Testis (tissue), 2 donors: ENCODE results near the gene CLCA4.

Source experiments
- POLR2A ChIP-seq: fragments of 450-650 bp; IDR thresholded peaks from one replicate; pipeline ENCODE4 v1.6.1; 2017; ENCODE audit warnings: antibody characterized with exemption, mild to moderate bottlenecking, moderate library complexity
- TF ChIP-seq, protein P1 (sequence below), 3 experiments: fragments of 450-650 bp in 2 of 3; fragments of 200-600 bp in 1 of 3; sonication (generic) in 1 of 3; IDR thresholded peaks; one replicate each; pipeline ENCODE4 v1.5.1; 2016 to 2019; ENCODE audit warnings: antibody characterized with exemption in 3 of 3, mild to moderate bottlenecking in 2 of 3, moderate library complexity in 1 of 3

DNA sequence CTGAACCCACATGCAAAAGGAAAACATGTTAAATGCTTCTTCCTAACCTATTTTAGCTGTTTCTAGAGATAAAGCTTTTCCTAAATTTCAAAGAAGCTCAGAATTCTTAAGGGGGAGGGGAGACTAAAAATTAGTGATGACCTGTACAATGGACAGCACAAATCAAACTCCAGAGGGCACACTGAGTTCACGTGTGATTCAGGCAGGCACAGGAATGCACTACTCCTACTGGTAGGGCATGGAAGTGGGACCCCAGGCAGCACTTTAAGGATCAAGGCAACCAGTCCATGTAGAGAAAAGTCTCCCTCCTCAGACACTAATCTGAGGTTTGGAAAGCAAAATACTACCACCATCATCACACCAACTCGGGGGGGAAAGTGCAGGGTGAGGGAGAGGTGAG is 31.3 kb upstream of the CLCA4 start:
- TF ChIP-seq, protein P1, sequence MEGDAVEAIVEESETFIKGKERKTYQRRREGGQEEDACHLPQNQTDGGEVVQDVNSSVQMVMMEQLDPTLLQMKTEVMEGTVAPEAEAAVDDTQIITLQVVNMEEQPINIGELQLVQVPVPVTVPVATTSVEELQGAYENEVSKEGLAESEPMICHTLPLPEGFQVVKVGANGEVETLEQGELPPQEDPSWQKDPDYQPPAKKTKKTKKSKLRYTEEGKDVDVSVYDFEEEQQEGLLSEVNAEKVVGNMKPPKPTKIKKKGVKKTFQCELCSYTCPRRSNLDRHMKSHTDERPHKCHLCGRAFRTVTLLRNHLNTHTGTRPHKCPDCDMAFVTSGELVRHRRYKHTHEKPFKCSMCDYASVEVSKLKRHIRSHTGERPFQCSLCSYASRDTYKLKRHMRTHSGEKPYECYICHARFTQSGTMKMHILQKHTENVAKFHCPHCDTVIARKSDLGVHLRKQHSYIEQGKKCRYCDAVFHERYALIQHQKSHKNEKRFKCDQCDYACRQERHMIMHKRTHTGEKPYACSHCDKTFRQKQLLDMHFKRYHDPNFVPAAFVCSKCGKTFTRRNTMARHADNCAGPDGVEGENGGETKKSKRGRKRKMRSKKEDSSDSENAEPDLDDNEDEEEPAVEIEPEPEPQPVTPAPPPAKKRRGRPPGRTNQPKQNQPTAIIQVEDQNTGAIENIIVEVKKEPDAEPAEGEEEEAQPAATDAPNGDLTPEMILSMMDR (IDR thresholded peaks at IDR 0.05): no peak
- TF ChIP-seq POLR2A: no peak
